Keratinocyte (primary cell): ENCODE data around the gene R3HCC1L. TPM values are rescaled to one million over a fixed set of nuclear protein-coding genes. Genes with fewer than 3 reads are reported as not detected.

Source experiments
- DNase-seq: peaks from one replicate; pipeline ENCODE4 v3.0.0-alpha.2; 2011; ENCODE audit warnings: low read depth, missing footprints, low spot score
- FAIRE-seq: peaks from 2 replicates; lab custom pipeline; 2011; peaks lifted over from hg19 to GRCh38; lab: Jason Lieb, UNC
- H2AFZ ChIP-seq: 2 replicates; pipeline ENCODE4 v1.6.0; 2012; ENCODE audit warnings: low read length, control low read depth, inconsistent platforms; ENCODE audit not compliant: control insufficient read depth
- H3K27ac ChIP-seq: 2 replicates; pipeline ENCODE4 v1.5.1; 2011; ENCODE audit warnings: low read length; ENCODE audit not compliant: control insufficient read depth, insufficient read depth
- H3K27me3 ChIP-seq: 3 replicates; pipeline ENCODE4 v1.6.0; 2011; ENCODE audit warnings: low read length; ENCODE audit not compliant: control insufficient read depth, insufficient read depth; ENCODE audit errors: extremely low read depth
- H3K36me3 ChIP-seq, 2 experiments: 2 replicates in 1 of 2; 3 replicates in 1 of 2; pipeline ENCODE4 v1.5.1; 2011; ENCODE audit warnings: low read length in 2 of 2, mild to moderate bottlenecking in 1 of 2; ENCODE audit not compliant: control insufficient read depth in 2 of 2, insufficient read depth in 2 of 2; ENCODE audit errors: extremely low read depth in 1 of 2
- H3K4me1 ChIP-seq: 3 replicates; pipeline ENCODE4 v1.5.1; 2011; ENCODE audit warnings: low read length; ENCODE audit not compliant: control insufficient read depth, insufficient read depth; ENCODE audit errors: extremely low read depth
- H3K4me2 ChIP-seq: 3 replicates; pipeline ENCODE4 v1.6.0; 2011; ENCODE audit warnings: low read depth, low read length; ENCODE audit not compliant: control insufficient read depth, insufficient read depth; ENCODE audit errors: extremely low read depth
- H3K4me3 ChIP-seq, 3 experiments: fragments of 200-600 bp in 1 of 3; sonication (generic) in 1 of 3; 2 replicates in 2 of 3; 3 replicates in 1 of 3; pipeline ENCODE4 v1.5.1; 2011 to 2016; ENCODE audit warnings: low read length in 3 of 3, mild to moderate bottlenecking in 3 of 3, control low read depth in 2 of 3, inconsistent platforms in 1 of 3, low read depth in 1 of 3, mixed read lengths in 1 of 3, mixed run types in 1 of 3, moderate library complexity in 1 of 3; ENCODE audit not compliant: control insufficient read depth in 2 of 3, insufficient read depth in 2 of 3; ENCODE audit errors: extremely low read depth in 1 of 3
- H3K79me2 ChIP-seq: 2 replicates; pipeline ENCODE4 v1.6.0; 2012; ENCODE audit warnings: low read length; ENCODE audit not compliant: control insufficient read depth, insufficient read depth
- H3K9ac ChIP-seq: 3 replicates; pipeline ENCODE4 v1.6.0; 2011; ENCODE audit warnings: low read length; ENCODE audit not compliant: control insufficient read depth, insufficient read depth; ENCODE audit errors: extremely low read depth
- H3K9me1 ChIP-seq: 3 replicates; pipeline ENCODE4 v1.6.0; 2011; ENCODE audit warnings: low read length; ENCODE audit not compliant: control insufficient read depth, insufficient read depth; ENCODE audit errors: extremely low read depth
- H3K9me3 ChIP-seq: 2 replicates; pipeline ENCODE4 v1.5.1; 2012; ENCODE audit warnings: low read depth, low read length; ENCODE audit not compliant: control insufficient read depth
- H4K20me1 ChIP-seq: 3 replicates; pipeline ENCODE4 v1.6.0; 2011; ENCODE audit warnings: low read length; ENCODE audit not compliant: control insufficient read depth, insufficient read depth; ENCODE audit errors: extremely low read depth
- CTCF ChIP-seq, 3 experiments: IDR thresholded peaks in 1 of 3; conservative IDR thresholded peaks in 1 of 3; optimal IDR thresholded peaks in 1 of 3; 2 replicates in 2 of 3; 3 replicates in 1 of 3; pipeline versions ENCODE3 to v1.5.1; 2011; ENCODE audit warnings: low read length in 3 of 3, mild to moderate bottlenecking in 3 of 3, moderate library complexity in 2 of 3, control low read depth in 1 of 3, inconsistent platforms in 1 of 3; ENCODE audit not compliant: insufficient read depth in 2 of 3; ENCODE audit errors: extremely low read depth in 1 of 3
- EZH2 ChIP-seq: IDR thresholded peaks from one replicate; pipeline ENCODE4 v1.6.1; 2012; ENCODE audit warnings: inconsistent platforms, mild to moderate bottlenecking, low read length, moderate library complexity
- dilution Hi-C: fragments of 300-500 bp; cut with MboI; formaldehyde crosslinking; loops from one replicate; pipeline ENCODE4 v1.7.0; 2020; ENCODE audit warnings: low sequenced_read_pairs; ENCODE audit not compliant: extremely low pct_ligation_motif_present
- polyA plus RNA-seq, 5 experiments: library from polyadenylated mRNA; depleted of rRNA in 3 of 5; stranded (reverse) in 3 of 5; stranded (forward) in 1 of 5; unstranded in 1 of 5; fragments of >200 nt; gene quantifications; 1 replicate in 1 of 5; 2 replicates in 3 of 5; 3 replicates in 1 of 5; pipeline versions ENCODE4 v1.2.1 to v1.2.3, GENCODE V29; 2011 to 2012; ENCODE audit warnings: missing spikeins in 2 of 5, low read depth in 1 of 5, low replicate concordance in 1 of 5

Gene R3HCC1L
- polyA plus RNA-seq, 1 donor (not counting 4 experiments of a cell fraction or from before 2014, with no cell fraction given) = 11.7 TPM

GRCh38 chr10:98213740-98214139 lies 79.3 kb downstream of the R3HCC1L start:
- Histone ChIP-seq H3K9me1 (no peaks in the 10 kb centered on the region), H3K27me3 (no peaks in the 10 kb centered on the region), H3K4me2 (no peak overlapping the region), H3K4me3 (no peak overlapping the region), H3K9me3 (no peaks in the 10 kb centered on the region), H3K79me2 (peaks cover 30% of the 10 kb centered on the region), H3K4me1 (peaks cover 14% of the 10 kb centered on the region), H2AFZ (no peak overlapping the region), H3K27ac (no peak overlapping the region), H3K36me3 (peaks cover 1% of the 10 kb centered on the region in 2 experiments), H4K20me1 (no peaks in the 10 kb centered on the region), H3K9ac (no peak overlapping the region)
- no peak for TF ChIP-seq EZH2
- no peak for TF ChIP-seq CTCF (optimal IDR thresholded peaks at IDR 0.05 in 1 of 3, IDR thresholded peaks at IDR 0.05 in 1 of 3, conservative IDR thresholded peaks at IDR 0.05 in 1 of 3; ENCODE audit: extremely low read depth in 1 of 3, insufficient read depth in 2 of 3, low read length in 3 of 3)
- DNase-seq (no peak), FAIRE-seq (no peak)
- dilution Hi-C loops = no loop called here

DNA sequence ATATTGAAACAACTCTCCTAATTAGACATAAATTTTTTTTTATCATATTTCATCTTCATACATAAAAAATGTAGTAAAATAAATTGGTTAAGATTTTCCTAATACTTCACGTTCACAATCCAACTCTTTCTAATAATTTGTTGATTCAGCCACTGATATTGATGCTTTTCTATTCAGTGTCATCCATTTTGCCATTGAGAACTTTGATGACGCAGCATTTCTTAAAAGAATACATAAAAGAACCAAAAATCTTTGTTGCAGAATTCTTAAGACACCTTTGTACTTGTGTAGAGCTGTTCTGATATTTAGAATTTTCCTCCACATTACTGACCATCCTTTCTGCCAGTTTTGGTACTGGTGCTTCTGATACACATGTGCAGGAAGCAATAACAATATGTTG lies 80.9 kb downstream of the R3HCC1L start:
- H3K27ac ChIP-seq = no peak overlapping the region

More for the DNA sequence above, 80.9 kb downstream of the R3HCC1L start:
- TF ChIP-seq EZH2 = no peak
- no peak for TF ChIP-seq CTCF (optimal IDR thresholded peaks at IDR 0.05 in 1 of 3, IDR thresholded peaks at IDR 0.05 in 1 of 3, conservative IDR thresholded peaks at IDR 0.05 in 1 of 3; ENCODE audit: extremely low read depth in 1 of 3, insufficient read depth in 2 of 3, low read length in 3 of 3)
- no peaks in the 10 kb centered on the region for H3K9me3 ChIP-seq
- H4K20me1 ChIP-seq = no peaks in the 10 kb centered on the region
- DNase-seq (no peak), FAIRE-seq (no peak)
- H3K4me3 ChIP-seq = no peak overlapping the region
- no peaks in the 10 kb centered on the region for H3K27me3 ChIP-seq
- dilution Hi-C loops = no loop called here
- peaks cover 14% of the 10 kb centered on the region for H3K4me1 ChIP-seq
- no peak overlapping the region for H3K4me2 ChIP-seq
- no peak overlapping the region for H2AFZ ChIP-seq
- no peaks in the 10 kb centered on the region for H3K9me1 ChIP-seq
- H3K36me3 ChIP-seq = no peaks in the 10 kb centered on the region
- no peak overlapping the region for H3K9ac ChIP-seq
- peaks cover 44% of the 10 kb centered on the region for H3K79me2 ChIP-seq
